ENCODE measurements around the gene SZT2. TPM values are rescaled to one million over a fixed set of nuclear protein-coding genes. Genes with fewer than 3 reads are reported as not detected.

The SZT2 gene
- total and polyA plus RNA-seq, 10 of the 15 experiments (the other 5 are each of a cell fraction or from before 2014, with no cell fraction given): 1.4 to 38.3 (median 12.7) TPM

- H3K9me3 ChIP-seq (replicated peaks; ENCODE audit: control insufficient read depth, insufficient read depth, low read length): no peaks in the 10 kb centered on the region; the same call in 2 of the 3 replicates
- intact Hi-C loops (cut with micrococcal nuclease; ENCODE audit: unreplicated experiment) (no loop called here), in situ Hi-C loops (cut with MboI) (no loop called here)
- H3K4me1 ChIP-seq (ENCODE audit: control insufficient read depth, insufficient read depth, low read length): peaks cover 7% of the 10 kb centered on the region
- no TSS peak for BruUV-seq (replicated peaks)
- POLR2A ChIA-PET: no interaction called here
- ATAC-seq: no peak
- 81% methylated on average over 10 of the region's 10 CpGs for WGBS (ENCODE audit: insufficient coverage, insufficient replicate concordance, low lambda C conversion rate, missing lambda C conversion rate)
- H3K4me3 ChIP-seq: no peak overlapping the region
- H3K9ac ChIP-seq (ENCODE audit: control insufficient read depth, insufficient read depth, low read length): no peak overlapping the region
- CTCF ChIA-PET: interaction anchor here (0.6 kb wide), 1 partner anchor 802 kb away, joined by 4 read pairs; no protein-coding TSS in a partner anchor
- no peaks in the 10 kb centered on the region for H4K20me1 ChIP-seq (ENCODE audit: control insufficient read depth, insufficient read depth)
- H3K27me3 ChIP-seq (replicated peaks in 1 of 2; ENCODE audit: control insufficient read depth in 2 of 2, insufficient read depth in 2 of 2, low read length in 1 of 2): no peaks in the 10 kb centered on the region
- no peak overlapping the region for H3K4me2 ChIP-seq (ENCODE audit: control insufficient read depth, insufficient read depth)
- TF ChIP-seq ZNF24 (IDR thresholded peaks at IDR 0.05): no peak
- no peak for TF ChIP-seq SMAD5 (IDR thresholded peaks at IDR 0.05; ENCODE audit: low read depth)
- TF ChIP-seq STAT3 (IDR thresholded peaks at IDR 0.05; ENCODE audit: low read depth, low read length): no peak
- no peak for TF ChIP-seq FOXM1 (IDR thresholded peaks at IDR 0.05; ENCODE audit: low read depth, low read length)
- TF ChIP-seq HDAC6 (IDR thresholded peaks at IDR 0.05; ENCODE audit: unreplicated experiment): no peak
- TF ChIP-seq RAD51 (IDR thresholded peaks at IDR 0.05): no peak
- no peak for TF ChIP-seq ATF3 (IDR thresholded peaks at IDR 0.05; ENCODE audit: borderline replicate concordance, extremely low read depth, low read depth, low read length)
- SMC1A ChIA-PET (ENCODE audit: uncharacterized antibody, unreplicated experiment): no interaction called here
- H3K36me3 ChIP-seq (ENCODE audit: control insufficient read depth in 2 of 2, insufficient read depth in 2 of 2, low read length in 1 of 2): peaks cover 7 to 21% of the 10 kb centered on the region in 2 experiments; a peak in 3 of 4 replicates
- FAIRE-seq: no peak
- no peak overlapping the region for H2AFZ ChIP-seq (ENCODE audit: control insufficient read depth, low read depth, low read length)
- no peaks in the 10 kb centered on the region for H3K79me2 ChIP-seq (ENCODE audit: control insufficient read depth, insufficient read depth, low read length)
- no peak for DNase-seq (ENCODE audit: low read depth, low spot score)
- RAD21 ChIA-PET (ENCODE audit: unreplicated experiment): no interaction called here
- H3K27ac ChIP-seq (ENCODE audit: control insufficient read depth, insufficient read depth): no peak overlapping the region
Observed at GRCh38 chr1:43450251-43450941, 60.7 kb downstream of the SZT2 start.

GRCh38 chr1:43451157-43451591 lies 61.5 kb downstream of the SZT2 start:
- Histone ChIP-seq H3K27ac (ENCODE audit: control insufficient read depth, insufficient read depth) (no peak overlapping the region), H3K36me3 (ENCODE audit: control insufficient read depth in 2 of 2, insufficient read depth in 2 of 2, low read length in 1 of 2) (peaks cover 7 to 21% of the 10 kb centered on the region in 2 experiments; a peak in 3 of 4 replicates), H3K9me3 (replicated peaks; ENCODE audit: control insufficient read depth, insufficient read depth, low read length) (no peaks in the 10 kb centered on the region; the same call in 2 of the 3 replicates), H3K27me3 (replicated peaks in 1 of 2; ENCODE audit: control insufficient read depth in 2 of 2, insufficient read depth in 2 of 2, low read length in 1 of 2) (no peaks in the 10 kb centered on the region), H2AFZ (ENCODE audit: control insufficient read depth, low read depth, low read length) (no peak overlapping the region), H3K4me2 (ENCODE audit: control insufficient read depth, insufficient read depth) (no peak overlapping the region), H3K4me1 (ENCODE audit: control insufficient read depth, insufficient read depth, low read length) (peaks cover 7% of the 10 kb centered on the region), H3K79me2 (ENCODE audit: control insufficient read depth, insufficient read depth, low read length) (no peaks in the 10 kb centered on the region), H4K20me1 (ENCODE audit: control insufficient read depth, insufficient read depth) (no peaks in the 10 kb centered on the region), H3K4me3 (no peak overlapping the region), H3K9ac (ENCODE audit: control insufficient read depth, insufficient read depth, low read length) (no peak overlapping the region)
- DNase-seq (ENCODE audit: low read depth, low spot score): no peak
- FAIRE-seq: no peak
- in situ Hi-C loops (cut with MboI): no loop called here
- SMC1A ChIA-PET (ENCODE audit: uncharacterized antibody, unreplicated experiment): no interaction called here
- ATAC-seq: no peak
- CTCF ChIA-PET: no interaction called here
- RAD21 ChIA-PET (ENCODE audit: unreplicated experiment): no interaction called here
- POLR2A ChIA-PET: no interaction called here
- intact Hi-C loops (cut with micrococcal nuclease; ENCODE audit: unreplicated experiment): no loop called here
- 89% methylated on average over 12 of the region's 12 CpGs for WGBS (ENCODE audit: insufficient coverage, insufficient replicate concordance, low lambda C conversion rate, missing lambda C conversion rate)
- no TSS peak for BruUV-seq (replicated peaks)
- no peak for TF ChIP-seq BACH1 (IDR thresholded peaks at IDR 0.05; ENCODE audit: borderline replicate concordance)
- TF ChIP-seq SMAD1 (IDR thresholded peaks at IDR 0.05; ENCODE audit: low read depth, partially characterized antibody): no peak
- TF ChIP-seq, protein P1, sequence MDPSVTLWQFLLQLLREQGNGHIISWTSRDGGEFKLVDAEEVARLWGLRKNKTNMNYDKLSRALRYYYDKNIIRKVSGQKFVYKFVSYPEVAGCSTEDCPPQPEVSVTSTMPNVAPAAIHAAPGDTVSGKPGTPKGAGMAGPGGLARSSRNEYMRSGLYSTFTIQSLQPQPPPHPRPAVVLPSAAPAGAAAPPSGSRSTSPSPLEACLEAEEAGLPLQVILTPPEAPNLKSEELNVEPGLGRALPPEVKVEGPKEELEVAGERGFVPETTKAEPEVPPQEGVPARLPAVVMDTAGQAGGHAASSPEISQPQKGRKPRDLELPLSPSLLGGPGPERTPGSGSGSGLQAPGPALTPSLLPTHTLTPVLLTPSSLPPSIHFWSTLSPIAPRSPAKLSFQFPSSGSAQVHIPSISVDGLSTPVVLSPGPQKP (IDR thresholded peaks at IDR 0.05; ENCODE audit: low read depth, low read length): no peak
- TF ChIP-seq, protein P2, sequence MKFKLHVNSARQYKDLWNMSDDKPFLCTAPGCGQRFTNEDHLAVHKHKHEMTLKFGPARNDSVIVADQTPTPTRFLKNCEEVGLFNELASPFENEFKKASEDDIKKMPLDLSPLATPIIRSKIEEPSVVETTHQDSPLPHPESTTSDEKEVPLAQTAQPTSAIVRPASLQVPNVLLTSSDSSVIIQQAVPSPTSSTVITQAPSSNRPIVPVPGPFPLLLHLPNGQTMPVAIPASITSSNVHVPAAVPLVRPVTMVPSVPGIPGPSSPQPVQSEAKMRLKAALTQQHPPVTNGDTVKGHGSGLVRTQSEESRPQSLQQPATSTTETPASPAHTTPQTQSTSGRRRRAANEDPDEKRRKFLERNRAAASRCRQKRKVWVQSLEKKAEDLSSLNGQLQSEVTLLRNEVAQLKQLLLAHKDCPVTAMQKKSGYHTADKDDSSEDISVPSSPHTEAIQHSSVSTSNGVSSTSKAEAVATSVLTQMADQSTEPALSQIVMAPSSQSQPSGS (IDR thresholded peaks at IDR 0.05; ENCODE audit: low read length): no peak
- TF ChIP-seq PKNOX1 (IDR thresholded peaks at IDR 0.05): no peak
- TF ChIP-seq NFIC (IDR thresholded peaks at IDR 0.05; ENCODE audit: low read depth, low read length): no peak
- TF ChIP-seq ZNF384 (IDR thresholded peaks at IDR 0.05; ENCODE audit: borderline replicate concordance, low read depth, low read length): no peak

Data from GM12878 (cell line).